Neural cell (in vitro differentiated cells): Measurements from ENCODE around the gene SDHB.

Source experiments
- CTCF ChIP-seq: fragments of 450-650 bp; IDR thresholded peaks from 2 replicates; pipeline ENCODE4 v1.5.1; 2014; ENCODE audit warnings: antibody characterized with exemption, mild to moderate bottlenecking, moderate library complexity; ENCODE audit not compliant: poor library complexity, severe bottlenecking
- POLR2AphosphoS5 ChIP-seq: IDR thresholded peaks from 2 replicates; pipeline ENCODE4 v1.6.1; 2012
- RAD21 ChIP-seq: fragments of 450-650 bp; conservative IDR thresholded peaks from 2 replicates; pipeline ENCODE4 v1.6.1; 2014; ENCODE audit warnings: antibody characterized with exemption, mild to moderate bottlenecking, moderate library complexity

- no peak for TF ChIP-seq CTCF
- TF ChIP-seq POLR2AphosphoS5, result no peak
- no peak for TF ChIP-seq RAD21
Observed at GRCh38 chr1:16977377-16977776, 76.5 kb downstream of the SDHB start.
